Measurements from ENCODE around the gene GALNT17. TPM values are rescaled to one million over a fixed set of nuclear protein-coding genes. Genes with fewer than 3 reads are reported as not detected.
"Not testable (repeated sequence)": the region's sequence is repeated elsewhere in the genome, so short reads cannot be mapped to it uniquely, and the experiment has no call there.

The GALNT17 gene
- total RNA-seq, 1 donor from 2014 or later: not detected

DNA sequence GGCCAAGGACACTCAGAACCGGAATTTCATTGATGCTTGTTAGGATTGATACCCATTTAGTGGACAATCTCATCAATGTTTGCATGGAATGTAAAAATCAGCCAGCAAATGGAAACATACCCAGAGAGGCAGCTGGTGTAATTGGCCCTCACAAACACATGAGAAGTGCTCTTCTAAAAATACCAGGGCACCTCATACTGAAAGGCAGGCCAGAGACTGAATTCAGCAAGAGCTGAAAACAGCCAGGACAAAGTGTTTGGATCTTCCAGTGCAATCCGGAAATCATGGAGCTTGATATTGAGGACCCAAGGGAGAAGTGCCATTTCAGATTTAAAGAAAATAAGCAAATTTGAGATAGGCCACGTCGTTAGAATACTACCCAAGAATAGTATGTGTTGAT, 498.6 kb downstream of the GALNT17 start:
- Histone ChIP-seq H3K4me3 (ENCODE audit: low read depth, low read length) (no peak overlapping the region), H3K27me3 (ENCODE audit: control insufficient read depth, insufficient read depth, low read length) (no peaks in the 10 kb centered on the region), H3K36me3 (ENCODE audit: control insufficient read depth, insufficient read depth, low read length) (no peaks in the 10 kb centered on the region)
- DNase-seq (ENCODE audit: low read depth) (no peak), FAIRE-seq (no peak)
- TF ChIP-seq, protein P1, sequence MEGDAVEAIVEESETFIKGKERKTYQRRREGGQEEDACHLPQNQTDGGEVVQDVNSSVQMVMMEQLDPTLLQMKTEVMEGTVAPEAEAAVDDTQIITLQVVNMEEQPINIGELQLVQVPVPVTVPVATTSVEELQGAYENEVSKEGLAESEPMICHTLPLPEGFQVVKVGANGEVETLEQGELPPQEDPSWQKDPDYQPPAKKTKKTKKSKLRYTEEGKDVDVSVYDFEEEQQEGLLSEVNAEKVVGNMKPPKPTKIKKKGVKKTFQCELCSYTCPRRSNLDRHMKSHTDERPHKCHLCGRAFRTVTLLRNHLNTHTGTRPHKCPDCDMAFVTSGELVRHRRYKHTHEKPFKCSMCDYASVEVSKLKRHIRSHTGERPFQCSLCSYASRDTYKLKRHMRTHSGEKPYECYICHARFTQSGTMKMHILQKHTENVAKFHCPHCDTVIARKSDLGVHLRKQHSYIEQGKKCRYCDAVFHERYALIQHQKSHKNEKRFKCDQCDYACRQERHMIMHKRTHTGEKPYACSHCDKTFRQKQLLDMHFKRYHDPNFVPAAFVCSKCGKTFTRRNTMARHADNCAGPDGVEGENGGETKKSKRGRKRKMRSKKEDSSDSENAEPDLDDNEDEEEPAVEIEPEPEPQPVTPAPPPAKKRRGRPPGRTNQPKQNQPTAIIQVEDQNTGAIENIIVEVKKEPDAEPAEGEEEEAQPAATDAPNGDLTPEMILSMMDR (IDR thresholded peaks at IDR 0.05; ENCODE audit: insufficient read depth, low read length, severe bottlenecking): no peak

DNA sequence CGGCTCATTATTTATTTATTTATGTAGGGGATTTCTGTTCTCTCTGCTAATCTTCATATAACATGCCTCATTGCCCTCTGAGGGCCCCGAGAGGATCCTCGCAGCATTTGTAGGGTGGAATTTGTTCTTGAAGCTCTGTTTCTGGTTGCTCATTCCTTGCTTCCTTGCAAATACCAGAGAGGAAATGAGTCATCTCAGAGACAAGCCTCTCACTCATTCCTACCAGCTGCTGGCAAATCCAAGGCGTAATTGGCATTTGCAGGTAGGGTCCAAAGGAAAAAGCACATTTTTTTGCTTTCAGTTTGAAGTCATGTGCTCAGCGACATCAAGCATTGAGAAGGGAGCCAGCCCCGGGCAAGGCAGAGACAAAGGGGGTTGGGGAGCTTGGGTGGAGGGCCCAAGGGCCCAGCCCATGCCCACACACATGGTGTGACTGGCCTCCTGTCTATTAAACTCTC, 501.6 kb downstream of the GALNT17 start:
- Histone ChIP-seq H3K27me3 (ENCODE audit: control insufficient read depth, insufficient read depth, low read length) (no peaks in the 10 kb centered on the region), H3K4me3 (ENCODE audit: low read depth, low read length) (no peak overlapping the region), H3K36me3 (ENCODE audit: control insufficient read depth, insufficient read depth, low read length) (no peaks in the 10 kb centered on the region)
- FAIRE-seq (no peak), DNase-seq (ENCODE audit: low read depth) (peak; percentile 70)
- TF ChIP-seq, protein P1 (IDR thresholded peaks at IDR 0.05; ENCODE audit: insufficient read depth, low read length, severe bottlenecking): no peak

DNA sequence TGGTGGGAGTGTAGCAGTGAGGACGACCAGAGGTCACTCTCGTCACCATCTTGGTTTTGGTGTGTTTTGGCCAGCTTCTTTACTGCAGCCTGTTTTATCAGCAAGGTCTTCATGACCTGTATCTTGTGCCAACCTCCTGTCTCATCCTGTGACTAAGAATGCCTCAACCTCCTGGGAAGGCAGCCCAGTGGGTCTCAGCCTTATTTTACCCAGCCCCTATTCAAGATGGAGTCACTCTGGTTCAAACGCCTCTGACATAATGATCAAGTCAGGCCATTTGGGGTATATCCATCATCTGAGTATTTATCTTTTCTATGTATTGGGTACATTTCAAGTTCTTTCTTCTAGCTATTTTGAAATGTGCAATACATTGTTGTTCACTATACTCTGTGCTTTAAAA, 503.9 kb downstream of the GALNT17 start:
- DNase-seq (ENCODE audit: low read depth); FAIRE-seq; H3K27me3 ChIP-seq (ENCODE audit: control insufficient read depth, insufficient read depth, low read length): not testable (repeated sequence)

DNA sequence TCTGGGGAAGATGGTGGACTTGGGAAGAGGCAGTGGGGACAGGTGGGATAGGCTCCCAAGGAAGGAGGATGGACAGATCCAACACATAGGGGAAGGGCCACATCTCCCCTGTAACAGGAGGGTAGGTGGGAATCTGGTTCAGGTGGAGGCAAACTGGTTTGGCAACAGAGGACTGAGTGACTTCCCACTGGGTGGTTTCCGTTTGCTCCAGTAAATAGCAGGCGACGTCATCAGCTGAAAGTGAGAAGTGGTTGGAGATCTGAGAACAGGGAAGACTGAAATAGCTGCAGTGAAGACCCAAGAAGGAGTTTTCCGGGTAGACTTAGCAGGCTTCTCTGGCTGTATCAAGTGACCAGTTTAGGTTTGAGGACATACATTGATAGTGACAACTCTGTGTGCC, 504.4 kb downstream of the GALNT17 start:
- TF ChIP-seq, protein P1 (IDR thresholded peaks at IDR 0.05; ENCODE audit: insufficient read depth, low read length, severe bottlenecking): no peak
- no peak overlapping the region for H3K4me3 ChIP-seq (ENCODE audit: low read depth, low read length)
- FAIRE-seq (no peak), DNase-seq (ENCODE audit: low read depth) (no peak)
- H3K27me3 ChIP-seq (ENCODE audit: control insufficient read depth, insufficient read depth, low read length): no peaks in the 10 kb centered on the region
- no peaks in the 10 kb centered on the region for H3K36me3 ChIP-seq (ENCODE audit: control insufficient read depth, insufficient read depth, low read length)

More for the DNA sequence above, 503.9 kb downstream of the GALNT17 start:
- H3K4me3 ChIP-seq (ENCODE audit: low read depth, low read length); H3K36me3 ChIP-seq (ENCODE audit: control insufficient read depth, insufficient read depth, low read length): not testable (repeated sequence)

DNA sequence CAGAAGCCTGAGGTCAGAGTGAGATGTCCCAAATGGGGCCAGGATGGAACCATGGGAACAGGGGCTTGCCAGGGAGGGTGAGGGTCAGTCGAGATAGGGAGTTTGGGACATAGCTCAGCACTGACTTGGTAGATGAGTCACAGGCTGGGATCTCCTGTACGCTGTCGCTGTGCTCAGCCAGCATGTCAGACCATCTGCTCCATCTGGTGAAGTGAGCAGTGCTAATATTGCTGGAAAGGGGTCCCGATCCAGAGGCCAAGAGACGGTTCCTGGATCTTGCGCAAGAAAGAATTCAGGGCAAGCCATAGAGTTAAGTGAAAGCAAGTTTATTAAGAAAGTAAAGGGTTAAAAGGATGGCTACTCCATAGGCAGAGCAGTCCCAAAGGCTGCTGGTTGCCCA, 505.6 kb downstream of the GALNT17 start:
- H3K36me3 ChIP-seq (ENCODE audit: control insufficient read depth, insufficient read depth, low read length): no peaks in the 10 kb centered on the region
- TF ChIP-seq, protein P1 (IDR thresholded peaks at IDR 0.05; ENCODE audit: insufficient read depth, low read length, severe bottlenecking): no peak
- no peaks in the 10 kb centered on the region for H3K27me3 ChIP-seq (ENCODE audit: control insufficient read depth, insufficient read depth, low read length)
- no peak for DNase-seq (ENCODE audit: low read depth)
- FAIRE-seq: no peak
- H3K4me3 ChIP-seq (ENCODE audit: low read depth, low read length): no peak overlapping the region

DNA sequence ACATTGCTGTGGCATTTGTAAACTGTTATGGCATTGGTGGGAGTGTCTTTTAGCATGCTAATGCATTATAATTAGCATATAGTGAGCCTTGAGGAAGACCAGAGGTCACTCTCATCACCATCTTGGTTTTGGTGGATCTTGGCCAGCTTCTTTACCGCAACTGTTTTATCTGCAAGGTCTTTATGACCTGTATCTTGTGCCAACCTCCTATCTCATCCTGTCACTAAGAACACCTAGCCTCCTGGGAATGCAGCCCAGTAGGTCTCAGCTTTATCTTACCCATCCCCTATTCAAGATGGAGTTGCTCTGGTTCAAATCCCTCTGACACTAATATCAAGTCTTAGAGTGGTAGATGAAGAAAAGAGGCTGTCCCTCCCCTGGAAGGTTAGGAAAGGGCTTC, 506.2 kb downstream of the GALNT17 start:
- DNase-seq (ENCODE audit: low read depth) (no peak), FAIRE-seq (no peak)
- no peak overlapping the region for H3K4me3 ChIP-seq (ENCODE audit: low read depth, low read length)
- TF ChIP-seq, protein P1 (IDR thresholded peaks at IDR 0.05; ENCODE audit: insufficient read depth, low read length, severe bottlenecking): no peak
- H3K36me3 ChIP-seq (ENCODE audit: control insufficient read depth, insufficient read depth, low read length): no peaks in the 10 kb centered on the region
- H3K27me3 ChIP-seq (ENCODE audit: control insufficient read depth, insufficient read depth, low read length): no peaks in the 10 kb centered on the region

Measured in bronchial epithelial cell (primary cell).